22Rv1 (cell line): ENCODE results near the gene SKA1.

ENCODE experiments used
- ZFX ChIP-seq: fragments of 450-650 bp; IDR thresholded peaks from 2 replicates; pipeline ENCODE4 v1.6.1; 2017; ENCODE audit warnings: antibody characterized with exemption, borderline replicate concordance
- TF ChIP-seq, protein P1 (sequence below): fragments of 450-650 bp; IDR thresholded peaks from 2 replicates; pipeline ENCODE4 v1.5.1; 2017; ENCODE audit warnings: mild to moderate bottlenecking

DNA sequence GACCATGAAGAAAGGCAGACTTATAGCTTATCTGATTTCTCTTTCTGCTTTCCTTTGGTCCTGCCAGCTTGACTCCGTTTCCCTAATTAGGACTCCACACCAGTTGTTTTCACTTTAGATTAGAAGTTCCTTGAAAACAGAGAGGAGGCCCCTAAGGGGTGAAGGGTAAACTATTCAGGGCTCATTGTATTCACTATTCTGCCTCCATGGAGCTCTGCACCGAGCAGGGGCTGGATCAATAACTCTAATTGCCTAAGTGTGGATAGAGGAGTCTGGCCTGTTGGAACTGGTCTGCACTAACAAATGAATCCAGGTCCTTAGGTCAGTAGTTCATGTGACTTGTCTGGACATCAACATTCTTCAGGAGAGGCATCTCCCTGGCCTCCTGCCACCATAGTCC is 36.1 kb upstream of the SKA1 start:
- TF ChIP-seq, protein P1, sequence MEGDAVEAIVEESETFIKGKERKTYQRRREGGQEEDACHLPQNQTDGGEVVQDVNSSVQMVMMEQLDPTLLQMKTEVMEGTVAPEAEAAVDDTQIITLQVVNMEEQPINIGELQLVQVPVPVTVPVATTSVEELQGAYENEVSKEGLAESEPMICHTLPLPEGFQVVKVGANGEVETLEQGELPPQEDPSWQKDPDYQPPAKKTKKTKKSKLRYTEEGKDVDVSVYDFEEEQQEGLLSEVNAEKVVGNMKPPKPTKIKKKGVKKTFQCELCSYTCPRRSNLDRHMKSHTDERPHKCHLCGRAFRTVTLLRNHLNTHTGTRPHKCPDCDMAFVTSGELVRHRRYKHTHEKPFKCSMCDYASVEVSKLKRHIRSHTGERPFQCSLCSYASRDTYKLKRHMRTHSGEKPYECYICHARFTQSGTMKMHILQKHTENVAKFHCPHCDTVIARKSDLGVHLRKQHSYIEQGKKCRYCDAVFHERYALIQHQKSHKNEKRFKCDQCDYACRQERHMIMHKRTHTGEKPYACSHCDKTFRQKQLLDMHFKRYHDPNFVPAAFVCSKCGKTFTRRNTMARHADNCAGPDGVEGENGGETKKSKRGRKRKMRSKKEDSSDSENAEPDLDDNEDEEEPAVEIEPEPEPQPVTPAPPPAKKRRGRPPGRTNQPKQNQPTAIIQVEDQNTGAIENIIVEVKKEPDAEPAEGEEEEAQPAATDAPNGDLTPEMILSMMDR = no peak
- TF ChIP-seq ZFX = no peak
